Neural progenitor cell (in vitro differentiated cells): Measurements from ENCODE around the gene ZBTB24.

ENCODE experiments used
- EZH2phosphoT487 ChIP-seq: fragments of 200-600 bp; sonication (generic); IDR thresholded peaks from 2 replicates; pipeline ENCODE4 v1.6.1; 2017; ENCODE audit warnings: antibody characterized with exemption
- TF ChIP-seq, protein P1 (sequence below): fragments of 200-600 bp; sonication (generic); IDR thresholded peaks from 2 replicates; pipeline ENCODE4 v1.5.1; 2017; ENCODE audit warnings: antibody characterized with exemption, mild to moderate bottlenecking

DNA sequence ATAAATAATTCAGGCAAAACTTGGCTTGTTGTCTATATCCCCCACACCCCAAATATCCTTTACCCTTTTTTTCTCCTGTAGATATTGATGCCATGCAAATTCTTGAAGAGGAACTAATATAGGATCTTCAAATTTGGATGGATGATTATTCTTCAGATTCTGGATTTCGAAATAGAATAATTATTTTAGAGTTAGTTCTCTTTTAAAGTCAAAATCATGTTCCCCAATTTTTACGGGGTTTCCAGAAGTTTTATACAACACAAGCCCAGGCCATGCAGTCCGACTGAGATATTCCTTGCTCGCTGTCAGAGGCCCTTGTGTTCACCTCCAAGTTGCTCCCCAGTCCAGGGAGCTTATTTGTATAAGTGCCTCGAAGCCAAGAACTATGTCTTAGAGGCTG, 47.0 kb downstream of the ZBTB24 start:
- TF ChIP-seq, protein P1, sequence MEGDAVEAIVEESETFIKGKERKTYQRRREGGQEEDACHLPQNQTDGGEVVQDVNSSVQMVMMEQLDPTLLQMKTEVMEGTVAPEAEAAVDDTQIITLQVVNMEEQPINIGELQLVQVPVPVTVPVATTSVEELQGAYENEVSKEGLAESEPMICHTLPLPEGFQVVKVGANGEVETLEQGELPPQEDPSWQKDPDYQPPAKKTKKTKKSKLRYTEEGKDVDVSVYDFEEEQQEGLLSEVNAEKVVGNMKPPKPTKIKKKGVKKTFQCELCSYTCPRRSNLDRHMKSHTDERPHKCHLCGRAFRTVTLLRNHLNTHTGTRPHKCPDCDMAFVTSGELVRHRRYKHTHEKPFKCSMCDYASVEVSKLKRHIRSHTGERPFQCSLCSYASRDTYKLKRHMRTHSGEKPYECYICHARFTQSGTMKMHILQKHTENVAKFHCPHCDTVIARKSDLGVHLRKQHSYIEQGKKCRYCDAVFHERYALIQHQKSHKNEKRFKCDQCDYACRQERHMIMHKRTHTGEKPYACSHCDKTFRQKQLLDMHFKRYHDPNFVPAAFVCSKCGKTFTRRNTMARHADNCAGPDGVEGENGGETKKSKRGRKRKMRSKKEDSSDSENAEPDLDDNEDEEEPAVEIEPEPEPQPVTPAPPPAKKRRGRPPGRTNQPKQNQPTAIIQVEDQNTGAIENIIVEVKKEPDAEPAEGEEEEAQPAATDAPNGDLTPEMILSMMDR = no peak
- TF ChIP-seq EZH2phosphoT487 = no peak
